Activated CD4-positive, alpha-beta T cell treated with anti-CD3 and anti-CD28 coated beads, Interleukin-2, amount 50 U/mL, for 1 hour (primary cell): ENCODE results near the gene PHB1.

ENCODE experiments used
- DNase-seq: peaks from one replicate; pipeline ENCODE4 v3.0.0-alpha.2; 2020

The PHB1 gene

DNA sequence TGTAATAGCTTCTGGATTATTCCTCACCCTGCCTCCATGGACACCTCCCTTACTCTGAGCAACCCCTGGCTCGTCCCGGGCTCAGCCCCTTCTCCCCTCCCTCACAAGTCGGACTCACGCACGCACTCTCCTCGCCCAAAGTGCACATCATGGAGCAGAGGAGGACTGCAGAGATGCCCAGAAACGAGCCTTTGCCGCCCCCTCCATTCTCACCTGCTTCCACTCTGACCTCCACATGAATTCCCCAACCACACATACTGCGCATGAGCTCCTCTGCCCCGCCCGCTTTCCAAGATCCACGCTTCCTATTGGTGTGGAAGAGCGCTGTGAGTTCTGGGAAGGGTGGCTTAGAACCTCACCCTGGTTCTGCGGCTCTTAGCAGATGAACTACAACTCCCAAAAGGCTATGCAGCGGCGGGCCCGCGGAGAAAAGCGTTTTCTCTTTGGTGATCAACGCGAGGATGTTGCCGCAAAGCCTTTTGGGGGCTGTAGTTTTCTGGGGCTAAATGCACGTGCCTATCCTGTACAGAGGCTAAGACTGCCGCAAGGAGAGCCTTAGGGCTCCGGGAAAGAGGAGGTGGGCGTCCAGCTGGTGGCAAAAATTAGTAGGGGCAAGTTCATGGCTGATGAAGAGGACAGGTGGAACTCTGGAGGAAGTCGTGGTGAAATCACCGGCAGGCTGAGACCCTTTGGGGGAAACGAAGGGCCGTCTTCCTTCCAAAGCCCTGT is at the start of gene PHB1:
PHB1 (minus strand) TSS at position 261 of the 729 bp plus-strand sequence. CDS start 1,618 bp downstream, outside the sequence.
- DNase-seq: peak; percentile 95

DNA sequence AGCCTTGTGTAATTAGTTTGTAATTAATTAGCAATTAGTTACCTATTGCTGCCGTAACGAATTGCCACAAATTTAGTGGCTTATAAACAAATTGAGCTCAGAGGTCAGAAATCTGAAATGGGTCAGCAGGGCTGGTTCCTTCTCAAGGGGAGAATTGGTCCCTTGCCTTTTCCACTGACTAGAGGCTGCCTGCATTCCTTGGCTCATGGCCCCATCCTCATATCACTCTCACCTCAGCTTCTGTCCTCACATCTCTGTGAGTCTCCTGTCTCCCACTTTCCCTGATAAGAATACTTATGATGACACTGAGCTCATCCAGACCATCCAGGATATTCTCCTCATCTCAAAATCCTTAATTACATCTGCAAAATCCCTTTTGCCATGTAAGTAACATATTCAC is 49.4 kb upstream of the PHB1 start:
- DNase-seq: no peak

DNA sequence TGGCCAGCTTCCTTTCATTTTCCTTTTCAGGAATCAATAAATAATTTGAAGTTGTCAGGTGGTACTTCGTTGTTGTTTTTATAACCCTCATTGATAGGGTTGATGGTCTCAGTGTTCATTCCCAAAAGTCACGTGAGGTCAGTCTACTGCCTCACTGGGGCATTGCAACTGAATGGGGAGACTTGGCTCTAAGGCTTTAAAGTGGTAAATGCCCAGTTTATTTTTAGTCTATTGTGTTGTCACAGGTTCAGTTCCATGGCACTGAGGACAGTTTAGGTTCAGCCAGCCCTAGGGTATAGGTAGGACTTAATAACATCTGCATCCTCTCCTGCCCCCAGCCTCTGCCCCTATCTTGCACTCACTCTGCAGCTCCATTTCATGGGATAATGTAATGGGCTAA is 46.9 kb upstream of the PHB1 start:
- DNase-seq: no peak

DNA sequence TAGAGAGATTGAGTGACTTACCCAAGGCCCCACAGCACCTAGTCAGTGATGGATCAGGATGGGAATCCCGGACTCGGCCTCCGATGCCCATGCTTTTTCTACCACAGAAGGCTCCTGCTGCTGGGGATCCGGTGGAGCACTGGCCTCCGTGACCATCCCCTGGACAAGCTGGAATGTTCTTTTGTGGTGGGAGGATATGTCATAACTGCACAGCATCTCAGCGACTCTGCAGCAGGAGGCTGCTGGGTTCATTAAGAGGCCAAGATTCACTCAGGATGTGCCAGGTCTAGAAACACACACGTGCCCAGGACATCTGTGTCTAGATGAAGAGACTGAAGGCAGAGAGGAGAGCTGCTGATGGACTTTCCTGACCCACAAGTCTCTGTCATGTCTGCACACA is 45.7 kb upstream of the PHB1 start:
- DNase-seq: no peak

DNA sequence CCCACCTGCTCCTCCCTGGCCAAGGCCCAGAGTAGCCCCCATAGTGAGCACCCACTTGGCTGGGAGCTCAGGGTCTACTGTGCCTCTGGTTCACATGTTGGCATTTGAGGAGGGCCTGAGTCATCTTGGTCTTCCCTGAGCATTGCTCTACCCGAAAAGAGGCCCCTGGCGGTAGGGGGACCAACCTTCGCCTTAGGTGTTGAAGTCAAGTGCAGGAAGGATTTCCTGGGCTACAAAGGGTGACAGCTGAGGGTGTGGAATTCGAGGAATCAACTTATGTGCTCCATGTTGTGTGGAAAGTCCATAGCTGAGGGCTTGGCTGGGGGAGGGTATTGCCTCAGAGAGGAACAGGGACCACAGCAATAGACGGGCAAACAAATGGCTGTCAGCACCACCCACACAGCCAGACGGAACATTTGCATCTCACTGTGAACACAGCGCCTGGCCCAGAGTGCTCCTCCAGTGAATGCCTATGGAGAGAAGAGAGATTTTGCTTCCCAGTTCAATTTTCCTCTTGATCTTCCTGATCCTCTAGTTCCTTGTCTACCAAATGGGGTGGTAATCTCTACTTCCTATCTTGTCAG is 44.8 kb upstream of the PHB1 start:
- DNase-seq: no peak

DNA sequence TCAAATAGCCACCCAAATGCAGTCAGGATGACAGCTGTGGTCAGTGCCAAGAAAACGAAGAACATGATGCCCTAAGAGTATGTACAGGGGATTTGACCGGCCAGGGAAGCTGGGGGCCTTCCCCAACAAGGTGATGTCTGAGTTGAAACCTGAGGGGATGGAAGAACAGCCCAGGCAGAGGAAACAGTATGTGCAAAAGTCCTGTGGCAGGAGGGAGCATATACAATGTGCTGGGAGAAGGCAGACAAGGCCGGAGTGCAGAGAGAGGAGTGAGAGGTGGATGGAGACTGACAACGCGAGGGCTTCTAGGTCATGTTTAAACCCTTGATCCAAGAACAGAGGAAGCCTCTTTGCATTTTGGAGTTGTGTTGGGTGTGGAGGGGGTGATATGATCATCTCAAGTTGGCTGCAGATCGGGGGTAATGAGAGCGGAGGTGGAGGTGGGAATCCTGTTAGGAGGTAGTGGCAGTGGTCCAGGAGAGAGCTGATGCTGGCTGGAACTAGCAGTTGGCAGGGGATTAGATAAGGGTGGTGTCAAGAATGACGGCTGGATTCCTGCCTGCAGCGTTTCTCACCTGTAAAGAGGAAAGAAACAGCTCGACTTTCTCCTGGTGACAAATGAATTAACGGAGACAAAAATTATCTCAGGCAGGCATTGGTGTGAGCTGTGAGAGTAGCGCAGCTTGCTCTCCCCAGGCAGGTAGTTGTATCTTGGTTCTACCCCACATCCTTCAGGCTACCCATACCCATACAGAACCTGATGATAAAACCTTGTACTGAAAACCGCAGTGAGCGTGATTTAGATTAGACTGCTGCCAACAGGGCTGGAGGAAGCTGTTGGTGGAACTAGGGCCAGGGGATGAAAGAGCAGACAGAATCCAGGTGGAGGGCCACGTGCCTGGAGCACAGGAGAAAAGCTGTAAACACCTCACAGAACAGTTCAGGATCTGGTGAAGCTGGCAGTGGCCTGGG is 43.2 kb upstream of the PHB1 start:
- DNase-seq: no peak

DNA sequence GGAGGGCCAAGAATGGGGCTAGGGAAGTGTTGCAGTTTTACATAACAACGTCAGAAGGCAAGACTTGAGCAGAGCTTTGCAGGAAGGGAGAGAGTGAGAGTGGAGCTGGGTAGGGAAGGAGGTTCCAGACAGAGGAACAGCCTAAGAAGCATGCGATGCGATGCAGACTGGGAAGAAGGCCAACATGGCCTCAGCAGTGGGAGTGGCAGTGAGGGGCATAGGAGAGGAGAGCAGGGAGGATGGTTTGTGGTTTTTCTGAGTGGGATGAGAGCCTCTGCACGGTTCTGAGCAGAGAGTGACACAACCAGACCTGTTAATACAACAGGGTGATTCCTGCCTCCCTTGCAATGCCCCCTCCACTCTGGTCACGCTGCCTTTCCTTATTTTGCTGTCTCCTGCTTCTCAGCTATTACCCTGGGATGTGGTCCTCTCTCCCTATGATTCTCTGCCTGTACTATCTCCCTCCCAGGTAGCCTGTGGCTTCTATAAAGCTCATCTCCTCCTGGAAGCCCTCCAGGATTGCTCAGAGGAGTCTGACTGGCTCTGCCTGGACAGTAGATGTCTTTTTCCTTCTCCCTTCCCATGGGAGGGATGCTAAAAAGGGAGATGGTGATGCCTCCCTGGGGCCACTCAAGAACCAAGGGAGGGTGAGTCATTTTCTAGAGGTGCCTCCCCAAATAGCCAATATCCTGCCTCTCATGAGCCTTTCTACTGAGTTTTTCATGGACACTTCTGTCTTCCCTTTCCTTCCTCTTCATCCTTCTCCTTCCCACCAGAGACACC is 41.7 kb upstream of the PHB1 start:
- no peak for DNase-seq

DNA sequence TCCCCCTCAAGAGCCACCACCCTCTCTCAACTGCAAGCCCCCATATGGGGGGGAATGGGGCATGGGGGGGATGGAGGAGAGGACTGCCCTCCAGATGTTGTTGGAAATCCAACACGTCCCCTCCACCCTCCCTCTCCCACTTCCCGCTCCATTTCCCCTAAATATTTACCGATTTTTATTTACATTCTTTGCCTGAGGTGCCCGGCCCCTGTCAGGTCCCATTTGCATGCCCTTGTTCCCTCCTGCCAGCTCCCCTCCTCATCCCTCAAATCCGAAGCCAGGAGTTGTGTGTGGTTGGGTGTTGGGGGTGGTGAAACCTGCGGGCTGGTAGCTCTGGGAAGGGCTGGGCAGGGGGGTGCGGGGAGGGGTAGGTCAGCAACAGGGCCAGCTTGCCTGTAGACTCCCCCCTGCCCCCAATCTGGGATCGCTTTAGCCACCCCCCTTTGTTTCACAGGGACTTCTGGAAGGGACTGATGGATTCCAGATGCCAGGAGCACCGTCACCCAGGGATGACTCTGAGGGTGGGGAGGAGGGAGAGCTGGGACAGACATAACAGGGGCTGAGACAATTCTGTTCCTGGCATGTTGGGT is 40.7 kb upstream of the PHB1 start:
- DNase-seq: no peak

DNA sequence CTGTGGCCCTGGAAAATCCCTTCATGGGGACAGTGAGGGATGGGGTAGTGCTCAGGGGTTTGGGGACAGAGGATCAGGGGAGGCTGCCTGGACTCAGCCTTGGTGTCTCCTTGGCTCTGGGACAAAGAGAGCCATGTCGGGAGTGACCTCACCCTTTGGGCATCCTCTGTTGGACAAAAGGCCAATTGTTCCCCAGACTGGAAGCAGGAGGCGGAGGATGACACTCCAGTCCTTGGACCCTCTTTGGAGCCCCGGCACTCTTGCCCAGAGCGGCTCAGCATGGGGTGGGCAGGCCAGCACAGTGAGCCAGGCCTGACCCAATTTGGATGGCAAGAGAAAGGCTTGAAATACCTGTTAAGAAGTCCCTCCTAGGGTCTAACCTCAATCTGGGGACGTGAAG is 39.4 kb upstream of the PHB1 start:
- no peak for DNase-seq

DNA sequence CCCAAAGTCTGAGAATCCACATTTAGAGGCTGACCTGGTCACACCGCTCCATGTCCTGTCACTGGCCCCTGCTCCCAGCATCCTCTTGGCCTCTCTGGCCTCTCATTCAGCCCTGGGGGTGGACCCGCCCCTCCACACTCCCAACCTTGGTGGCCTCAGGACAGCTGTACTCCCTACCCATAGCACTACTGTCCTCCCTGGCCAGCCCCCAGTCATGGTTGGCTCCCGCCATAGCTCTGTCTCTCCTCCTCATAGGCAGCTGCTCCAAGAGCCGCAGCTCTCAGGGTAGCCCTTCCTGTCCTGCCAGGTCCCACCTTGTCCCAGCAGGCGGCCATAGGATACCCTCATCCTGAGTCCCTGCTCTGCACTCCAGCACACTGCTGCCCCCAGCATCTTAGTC is 38.0 kb upstream of the PHB1 start:
- no peak for DNase-seq

DNA sequence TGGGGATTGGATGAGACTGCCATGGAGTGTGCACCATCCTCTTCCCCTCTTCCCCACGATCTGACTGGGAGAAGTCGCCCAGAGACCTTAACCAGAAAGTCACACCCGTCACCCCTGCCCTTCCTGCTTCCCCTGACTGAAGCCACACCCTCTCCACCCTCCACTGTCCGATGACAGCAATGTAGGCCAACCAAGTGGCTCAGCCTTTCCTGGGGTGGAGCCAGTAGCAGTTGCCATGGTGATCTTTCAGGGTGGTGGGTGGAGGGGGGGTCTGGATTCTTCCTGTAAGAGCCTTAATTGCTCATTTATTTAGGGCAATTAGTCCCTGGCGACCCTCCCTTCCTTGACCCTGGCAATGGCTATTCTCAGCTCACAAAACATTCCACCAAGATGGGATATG is 37.5 kb upstream of the PHB1 start:
- no peak for DNase-seq

DNA sequence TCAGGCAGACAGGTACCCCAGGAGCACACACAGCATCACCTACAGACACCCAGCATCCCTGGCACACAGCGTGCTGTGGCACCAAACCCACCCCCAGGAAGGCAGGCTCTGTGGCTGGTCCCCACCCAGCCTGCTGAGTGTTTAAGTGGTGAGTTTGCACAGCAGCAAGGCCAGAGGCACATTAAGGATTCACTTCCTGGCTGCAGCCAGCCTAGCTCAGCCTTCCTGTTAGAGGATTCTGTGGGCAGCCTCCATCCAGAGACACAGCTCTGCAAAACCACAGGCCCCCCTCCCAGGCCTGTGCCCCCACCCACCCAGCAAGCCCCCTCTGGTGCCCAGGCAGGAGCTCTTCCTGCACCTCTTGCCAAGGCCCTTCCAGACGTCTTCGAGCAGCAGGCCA is 36.1 kb upstream of the PHB1 start:
- no peak for DNase-seq

DNA sequence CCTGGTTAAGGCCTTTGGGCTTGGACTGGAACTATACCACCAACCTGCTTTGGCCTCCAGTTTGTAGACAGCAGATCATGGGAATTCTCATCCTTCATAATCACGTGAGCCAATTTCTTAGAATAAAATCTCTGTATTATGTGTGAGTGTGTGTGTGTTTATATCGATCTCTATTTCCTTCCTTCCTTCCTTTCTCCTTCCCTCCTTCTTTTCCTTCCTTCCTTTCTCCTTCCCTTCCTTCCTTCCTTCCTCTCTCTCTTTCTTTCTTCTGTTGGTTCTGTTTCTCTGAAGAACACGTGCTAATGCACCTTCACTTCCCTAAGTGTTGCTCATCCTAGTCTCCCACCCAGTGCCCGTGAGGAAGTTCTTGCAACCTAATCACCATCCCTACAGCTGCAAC is 35.5 kb upstream of the PHB1 start:
- DNase-seq: no peak

DNA sequence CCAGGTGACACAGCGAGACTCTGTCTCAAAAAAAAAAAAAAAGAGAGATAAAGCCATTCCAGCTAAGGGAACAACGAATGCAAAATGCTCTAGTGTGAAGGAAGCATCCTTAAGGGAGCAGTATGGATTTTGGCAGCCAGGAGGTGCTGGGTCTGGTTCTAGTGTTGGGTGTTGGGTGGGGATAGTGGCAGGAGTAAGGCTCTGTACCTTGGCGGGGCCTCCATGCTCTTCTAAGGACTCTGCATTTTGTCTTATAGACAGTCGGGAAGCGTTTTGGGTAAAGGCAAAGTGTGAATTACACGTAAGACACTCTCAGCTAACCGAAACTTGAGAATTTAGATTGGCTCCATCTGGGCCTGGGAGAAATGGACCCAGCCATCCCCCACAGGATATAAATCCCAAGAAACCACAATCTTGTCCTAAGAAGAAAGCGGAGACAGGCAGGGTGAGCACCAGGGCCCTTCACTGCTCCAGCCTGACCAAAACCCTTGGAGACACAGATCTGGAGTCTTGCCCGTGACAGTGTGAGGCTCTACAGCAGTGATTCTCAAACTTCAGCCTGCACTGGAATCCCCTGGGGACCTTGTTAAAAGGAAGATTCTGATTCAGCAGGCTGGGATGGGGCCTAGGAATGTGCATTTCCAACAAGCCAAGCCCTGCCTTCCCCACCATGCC is 33.1 kb upstream of the PHB1 start:
- DNase-seq: no peak

DNA sequence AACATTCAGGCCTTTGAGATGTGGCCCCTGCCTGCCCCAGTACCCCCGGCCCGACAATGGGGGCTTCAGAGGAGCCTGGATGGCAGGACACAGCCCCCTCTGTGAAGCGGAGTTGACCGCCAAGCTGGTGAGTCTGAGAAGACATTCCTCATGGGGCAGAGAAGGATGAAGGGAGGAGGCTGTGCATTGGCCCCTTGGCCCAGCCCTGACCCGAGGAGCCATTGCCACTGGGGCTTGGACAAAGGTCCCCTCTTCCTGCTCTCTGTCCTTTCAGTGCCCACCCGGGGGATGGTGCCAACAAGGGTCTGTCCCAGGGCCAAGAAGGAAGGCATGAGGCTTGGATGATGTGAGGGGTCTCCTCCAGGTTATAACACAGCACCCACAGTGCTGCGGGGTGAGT is 30.9 kb upstream of the PHB1 start:
- no peak for DNase-seq

DNA sequence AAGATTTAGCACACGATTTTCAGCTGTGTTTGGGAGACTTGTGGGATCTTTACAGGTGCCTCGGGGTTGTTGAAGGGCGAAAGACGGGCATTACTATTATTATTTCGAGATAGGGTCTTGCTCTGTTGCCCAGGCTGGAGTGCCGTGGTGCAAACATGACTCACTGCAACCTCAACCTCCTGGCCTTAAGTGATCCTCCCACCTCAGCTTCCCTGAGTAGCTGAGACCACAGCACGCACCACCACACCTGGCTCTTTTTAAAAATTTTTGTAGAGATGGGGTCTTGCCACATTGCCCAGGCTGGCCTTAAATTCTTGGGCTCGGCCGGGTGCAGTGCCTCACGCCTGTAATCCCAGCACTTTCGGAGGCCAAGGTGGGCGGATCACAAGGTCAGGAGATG is 29.7 kb upstream of the PHB1 start:
- DNase-seq: no peak

DNA sequence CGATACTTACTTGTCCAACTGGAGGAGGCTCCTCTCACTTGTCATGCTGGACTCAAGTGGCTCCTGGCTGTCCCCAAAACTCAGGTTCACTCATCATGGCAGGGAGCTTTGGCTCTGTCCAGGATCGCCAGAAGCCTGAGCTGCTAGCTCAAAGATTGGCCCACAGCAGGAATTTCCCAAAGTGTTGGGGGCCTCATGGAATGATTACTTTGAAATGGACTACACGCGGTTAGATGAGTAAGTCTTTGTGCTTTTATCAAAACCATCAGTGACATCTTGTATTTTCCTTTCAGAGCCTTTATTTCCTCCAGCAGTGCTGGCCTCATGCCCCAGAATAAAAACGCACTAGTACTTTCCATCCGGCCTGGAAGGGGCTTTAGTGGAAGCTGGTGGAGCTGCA is 29.2 kb upstream of the PHB1 start:
- DNase-seq: no peak

DNA sequence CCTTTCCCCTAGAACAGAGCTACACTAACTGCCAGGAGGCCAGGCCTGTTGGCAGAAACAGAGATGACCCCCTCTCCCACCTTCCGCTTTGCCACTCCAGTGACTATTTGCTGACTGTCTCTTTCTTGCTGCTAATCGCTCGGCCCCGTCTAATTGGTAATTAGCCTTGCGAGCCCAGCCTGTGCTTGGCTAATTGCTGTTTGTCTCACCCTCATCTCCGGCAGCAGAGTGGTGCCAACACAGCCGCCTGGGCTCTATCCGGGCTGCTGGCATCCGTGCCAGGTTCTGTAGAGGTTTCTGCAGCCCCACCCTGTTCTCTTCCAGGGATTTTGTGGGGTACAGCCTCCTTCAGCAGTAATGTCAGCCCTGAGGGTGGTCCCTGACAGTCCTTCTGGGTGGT is 27.4 kb upstream of the PHB1 start:
- DNase-seq: no peak

DNA sequence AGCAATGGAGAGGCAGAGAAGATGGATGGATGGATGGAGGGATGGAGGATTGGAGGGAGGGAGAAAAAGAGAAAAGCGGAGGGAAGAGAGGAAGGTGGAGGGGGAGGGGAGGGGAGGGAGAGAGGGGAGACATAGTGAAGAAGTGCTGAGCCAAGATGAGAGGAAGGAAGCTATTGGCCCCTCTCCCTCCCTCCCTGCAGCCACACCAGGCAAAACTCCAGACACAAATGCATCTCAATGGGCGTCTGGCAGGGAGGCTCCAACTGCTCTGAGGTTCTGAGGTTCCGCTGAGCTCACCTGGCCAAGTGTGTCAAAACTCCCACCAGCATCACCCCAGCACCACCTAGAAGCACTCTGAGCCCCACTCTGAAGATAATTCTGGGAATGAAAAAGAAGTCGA is 26.9 kb upstream of the PHB1 start:
- no peak for DNase-seq

DNA sequence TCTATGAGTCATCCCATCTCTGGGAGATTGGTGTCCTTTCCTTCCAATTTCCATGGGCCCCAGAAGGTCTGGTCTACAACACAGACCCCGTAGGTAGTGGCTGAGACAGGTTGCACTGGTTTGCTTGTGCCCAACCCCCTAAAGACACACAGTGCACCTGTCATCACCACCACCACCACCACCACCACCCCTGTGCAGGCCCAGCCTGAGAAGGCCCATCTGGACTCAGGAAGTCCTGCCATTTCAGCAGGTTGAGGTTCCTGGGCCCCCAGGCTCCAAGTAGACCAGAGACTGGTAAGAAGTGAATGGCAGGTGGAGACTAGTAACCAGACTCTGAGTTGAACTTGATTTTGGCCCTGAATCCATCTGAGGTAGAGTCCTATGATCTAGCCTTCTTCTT is 25.9 kb upstream of the PHB1 start:
- no peak for DNase-seq

DNA sequence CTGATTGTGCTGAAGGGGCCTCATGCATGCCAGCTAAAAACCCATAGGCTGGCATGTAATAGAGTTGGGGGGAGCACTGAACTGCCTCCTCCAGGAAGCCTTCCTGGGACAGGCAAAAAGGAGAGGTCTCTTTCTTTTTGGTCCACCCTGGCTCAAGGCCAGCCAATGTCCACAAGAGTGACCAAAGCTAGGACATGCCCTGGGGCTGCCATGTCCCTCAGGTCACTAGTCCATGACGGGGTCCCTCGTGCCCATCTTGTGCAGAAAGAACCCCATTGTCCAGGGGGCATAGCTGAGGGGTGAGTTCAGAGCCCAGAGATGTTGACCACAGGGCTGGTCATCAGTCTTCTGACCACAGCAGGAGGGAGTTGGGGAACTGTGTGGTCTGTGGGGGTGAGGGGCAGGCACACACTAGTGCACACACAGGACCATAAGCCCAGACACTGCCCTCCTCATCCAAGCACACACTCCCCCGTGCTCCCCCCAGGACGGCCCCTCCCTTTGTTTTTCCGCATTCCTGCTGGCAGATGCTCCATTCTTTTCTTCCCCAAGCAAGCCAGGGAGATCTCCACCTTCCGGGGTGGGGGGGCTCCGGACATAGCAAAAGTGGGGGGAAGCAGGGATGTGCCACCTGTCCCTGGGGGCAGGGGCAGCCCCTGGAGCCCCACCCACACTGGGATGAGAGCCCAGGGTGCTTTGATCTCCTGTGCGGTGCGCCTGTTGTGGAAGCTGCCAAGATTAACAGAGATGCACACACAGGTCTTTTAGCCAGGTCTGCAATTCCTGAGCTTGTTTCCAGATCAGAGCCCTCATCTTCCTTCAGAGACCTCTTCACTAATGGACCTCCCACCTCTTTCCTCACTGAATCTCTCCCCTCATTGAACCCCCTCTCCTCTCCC is 25.2 kb upstream of the PHB1 start:
- DNase-seq: no peak
